ENCODE data around the gene MAP4K5. TPM values are rescaled to one million over a fixed set of nuclear protein-coding genes. Genes with fewer than 3 reads are reported as not detected.

MAP4K5 gene
- total RNA-seq, 4 donors from 2014 or later: 216 to 288 (median 279) TPM

GRCh38 chr14:50551877-50552276 is 19.5 kb upstream of the MAP4K5 start:
- WGBS, 2 donors: 79 to 89% methylated on average over 3 of the region's 3 CpGs
- Histone ChIP-seq H3K4me3 (no peak overlapping the region), H3K4me1 (no peaks in the 10 kb centered on the region), H3K36me3 (peaks cover 0 to 5% (median 0%) of the 10 kb centered on the region in 3 donors), H3K9me3 (no peaks in the 10 kb centered on the region), H3K27ac (no peak overlapping the region), H3K27me3 (no peaks in the 10 kb centered on the region)
- no peak for DNase-seq (ENCODE audit: low spot score in 2 of 2)
- TF ChIP-seq POLR2A (IDR thresholded peaks at IDR 0.05) (no peak), CTCF (IDR thresholded peaks at IDR 0.05) (no peak), EP300 (IDR thresholded peaks at IDR 0.05) (no peak)

DNA sequence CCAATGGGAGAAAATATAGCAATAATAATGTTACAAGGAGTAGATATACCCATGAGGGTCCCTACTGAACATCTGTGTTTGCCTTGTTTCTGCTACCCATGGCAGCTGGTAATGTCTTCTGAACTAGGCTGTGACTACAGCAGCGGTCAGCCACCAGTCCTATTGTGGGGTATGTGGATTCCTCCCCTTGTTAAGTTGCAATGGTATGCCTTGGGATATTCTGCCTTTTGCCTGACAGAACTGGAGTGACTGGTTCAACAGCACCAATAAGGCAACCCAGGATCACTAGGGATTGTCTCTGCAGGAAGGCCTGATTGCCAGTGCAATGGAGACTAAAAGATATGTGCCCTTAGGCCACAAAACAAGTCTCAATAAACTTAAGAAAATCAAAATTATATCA is 17.9 kb upstream of the MAP4K5 start:
- Histone ChIP-seq H3K27ac (no peak overlapping the region), H3K4me1 (peaks cover 0 to 5% (median 0%) of the 10 kb centered on the region in 4 donors), H3K27me3 (no peaks in the 10 kb centered on the region), H3K4me3 (no peak overlapping the region), H3K36me3 (peaks cover 0 to 5% (median 0%) of the 10 kb centered on the region in 3 donors), H3K9me3 (no peaks in the 10 kb centered on the region)
- no peak for DNase-seq (ENCODE audit: low spot score in 2 of 2)
- 94 to 100% methylated on average over 1 of the region's 1 CpG for WGBS, 2 donors
- TF ChIP-seq EP300 (IDR thresholded peaks at IDR 0.05) (no peak), CTCF (IDR thresholded peaks at IDR 0.05) (no peak), POLR2A (IDR thresholded peaks at IDR 0.05) (no peak)

DNA sequence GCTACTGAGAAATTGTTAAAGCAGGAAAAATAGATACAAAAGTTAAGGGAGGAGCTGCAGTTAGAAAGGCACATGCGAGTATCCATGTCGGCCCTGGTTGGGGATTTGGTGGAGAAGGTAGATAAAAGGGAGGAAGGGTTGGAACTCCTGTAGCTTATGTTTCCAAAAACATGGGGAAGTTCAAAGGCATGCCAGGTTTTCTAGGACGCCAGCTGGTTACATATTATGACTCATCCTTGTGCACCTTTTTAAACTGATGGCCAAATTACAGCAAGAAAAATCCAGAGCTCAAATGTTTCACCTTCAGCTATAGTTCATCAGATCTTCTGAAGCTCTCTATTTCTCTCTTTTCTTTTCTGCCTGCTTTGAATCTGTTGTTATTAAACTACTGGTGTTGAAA is 13.2 kb upstream of the MAP4K5 start:
- DNase-seq (ENCODE audit: low spot score in 2 of 2): no peak

DNA sequence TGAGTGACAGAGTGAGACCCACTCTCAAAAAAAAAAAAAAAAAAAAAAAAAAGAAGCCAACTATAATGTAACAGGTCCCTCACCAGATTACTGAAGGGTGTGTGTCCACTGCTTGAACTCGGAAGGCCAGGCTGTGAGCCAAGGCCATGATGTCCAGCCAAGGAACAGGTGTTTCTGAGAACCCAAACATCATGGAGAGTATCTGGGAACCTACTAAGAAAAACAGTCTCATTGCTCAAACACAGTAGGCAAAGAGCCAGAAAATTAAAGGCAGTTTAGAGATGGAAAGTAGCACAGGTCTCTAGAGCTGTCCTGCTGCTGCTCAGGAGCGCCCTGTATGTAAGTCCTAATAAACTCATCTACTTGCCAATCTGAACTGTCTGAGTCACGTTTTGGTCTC is 12.5 kb upstream of the MAP4K5 start:
- peaks cover 0 to 8% (median 0%) of the 10 kb centered on the region in 4 donors for H3K4me1 ChIP-seq
- no peaks in the 10 kb centered on the region for H3K9me3 ChIP-seq
- TF ChIP-seq CTCF (IDR thresholded peaks at IDR 0.05) (no peak), EP300 (IDR thresholded peaks at IDR 0.05) (peak; percentile 18 to 52)
- H3K27me3 ChIP-seq: no peaks in the 10 kb centered on the region
- WGBS, 2 donors: 71 to 79% methylated on average over 3 of the region's 3 CpGs
- DNase-seq (ENCODE audit: low spot score in 2 of 2): peak in 1 of 2 donors; percentile 22
- H3K36me3 ChIP-seq: peaks cover 0 to 5% (median 0%) of the 10 kb centered on the region in 3 donors
- H3K27ac ChIP-seq: no peak overlapping the region
- no peak overlapping the region for H3K4me3 ChIP-seq

More for the DNA sequence above, 13.2 kb upstream of the MAP4K5 start:
- Histone ChIP-seq H3K4me1 (peaks cover 0 to 8% (median 0%) of the 10 kb centered on the region in 4 donors), H3K4me3 (no peak overlapping the region), H3K27me3 (no peaks in the 10 kb centered on the region), H3K9me3 (no peaks in the 10 kb centered on the region), H3K36me3 (peaks cover 0 to 5% (median 0%) of the 10 kb centered on the region in 3 donors), H3K27ac (no peak overlapping the region)
- WGBS, 2 donors: 66 to 67% methylated on average over 3 of the region's 3 CpGs
- no peak for TF ChIP-seq CTCF (IDR thresholded peaks at IDR 0.05)
- no peak for TF ChIP-seq POLR2A (IDR thresholded peaks at IDR 0.05)
- TF ChIP-seq EP300 (IDR thresholded peaks at IDR 0.05): no peak

GRCh38 chr14:50542941-50543418 is 10.6 kb upstream of the MAP4K5 start:
- Histone ChIP-seq H3K4me1 (peaks cover 0 to 8% (median 0%) of the 10 kb centered on the region in 4 donors), H3K36me3 (peaks cover 0 to 2% (median 0%) of the 10 kb centered on the region in 3 donors), H3K27me3 (no peaks in the 10 kb centered on the region), H3K27ac (no peak overlapping the region), H3K9me3 (no peaks in the 10 kb centered on the region), H3K4me3 (no peak overlapping the region)
- DNase-seq (ENCODE audit: low spot score in 2 of 2): peak in 1 of 2 donors; percentile 74
- TF ChIP-seq EP300 (IDR thresholded peaks at IDR 0.05) (no peak), POLR2A (IDR thresholded peaks at IDR 0.05) (no peak), CTCF (IDR thresholded peaks at IDR 0.05) (peak; percentile 43 to 70 (median 53))
- WGBS, 2 donors: 25 to 34% methylated on average over 2 of the region's 2 CpGs
